ENCODE measurements around the gene TMEM25. TPM values are rescaled to one million over a fixed set of nuclear protein-coding genes. Genes with fewer than 3 reads are reported as not detected.

Gene TMEM25
- total RNA-seq, 1 donor from 2014 or later = 14.7 TPM

- peak; percentile 41 for TF ChIP-seq CTCF (IDR thresholded peaks at IDR 0.05; ENCODE audit: insufficient read depth, low read length, severe bottlenecking)
- peak; percentile 45 for DNase-seq (ENCODE audit: low read depth)
Measured at GRCh38 chr11:118522571-118523072, 8.4 kb upstream of the TMEM25 start.

GRCh38 chr11:118524356-118524755 is 6.6 kb upstream of the TMEM25 start:
- peaks cover 13% of the 10 kb centered on the region for H3K36me3 ChIP-seq (ENCODE audit: control insufficient read depth, insufficient read depth, low read length)
- DNase-seq (ENCODE audit: low read depth) (no peak), FAIRE-seq (no peak)
- H3K4me3 ChIP-seq (ENCODE audit: low read depth, low read length) = no peak overlapping the region
- TF ChIP-seq CTCF (IDR thresholded peaks at IDR 0.05; ENCODE audit: insufficient read depth, low read length, severe bottlenecking) = no peak
- H3K27me3 ChIP-seq (ENCODE audit: control insufficient read depth, insufficient read depth, low read length) = no peaks in the 10 kb centered on the region

More at GRCh38 chr11:118522571-118523072, 8.4 kb upstream of the TMEM25 start:
- FAIRE-seq = no peak
- Histone ChIP-seq H3K4me3 (ENCODE audit: low read depth, low read length) (no peak overlapping the region), H3K36me3 (ENCODE audit: control insufficient read depth, insufficient read depth, low read length) (peaks cover 13% of the 10 kb centered on the region), H3K27me3 (ENCODE audit: control insufficient read depth, insufficient read depth, low read length) (no peaks in the 10 kb centered on the region)

- TF ChIP-seq CTCF (IDR thresholded peaks at IDR 0.05; ENCODE audit: insufficient read depth, low read length, severe bottlenecking) = no peak
- FAIRE-seq = no peak
- H3K27me3 ChIP-seq (ENCODE audit: control insufficient read depth, insufficient read depth, low read length) = no peaks in the 10 kb centered on the region
- no peak for DNase-seq (ENCODE audit: low read depth)
- peaks cover 8% of the 10 kb centered on the region for H3K36me3 ChIP-seq (ENCODE audit: control insufficient read depth, insufficient read depth, low read length)
- H3K4me3 ChIP-seq (ENCODE audit: low read depth, low read length) = no peak overlapping the region
Measured at GRCh38 chr11:118524757-118525470, 6.1 kb upstream of the TMEM25 start.

GRCh38 chr11:118526688-118527087 is 4.3 kb upstream of the TMEM25 start:
- peaks cover 4% of the 10 kb centered on the region for H3K36me3 ChIP-seq (ENCODE audit: control insufficient read depth, insufficient read depth, low read length)
- TF ChIP-seq CTCF (IDR thresholded peaks at IDR 0.05; ENCODE audit: insufficient read depth, low read length, severe bottlenecking) = no peak
- DNase-seq (ENCODE audit: low read depth) = no peak
- H3K4me3 ChIP-seq (ENCODE audit: low read depth, low read length) = no peak overlapping the region
- no peak for FAIRE-seq
- H3K27me3 ChIP-seq (ENCODE audit: control insufficient read depth, insufficient read depth, low read length) = no peaks in the 10 kb centered on the region

- FAIRE-seq = no peak
- DNase-seq (ENCODE audit: low read depth) = no peak
- Histone ChIP-seq H3K36me3 (ENCODE audit: control insufficient read depth, insufficient read depth, low read length) (peaks cover 1% of the 10 kb centered on the region), H3K4me3 (ENCODE audit: low read depth, low read length) (no peak within 1 kb of the TSS), H3K27me3 (ENCODE audit: control insufficient read depth, insufficient read depth, low read length) (no peaks in the 10 kb centered on the region)
- no peak for TF ChIP-seq CTCF (IDR thresholded peaks at IDR 0.05; ENCODE audit: insufficient read depth, low read length, severe bottlenecking)
Measured at GRCh38 chr11:118527109-118527508, 3.9 kb upstream of the TMEM25 start, which contains the start of gene TTC36. Gene TTC36, plus strand, starts transcription at chr11:118527474. Its CDS starts 21 bp downstream, at chr11:118527495.

Measured in bronchial epithelial cell (primary cell).